ENCODE data around the gene BTBD10.

DNA sequence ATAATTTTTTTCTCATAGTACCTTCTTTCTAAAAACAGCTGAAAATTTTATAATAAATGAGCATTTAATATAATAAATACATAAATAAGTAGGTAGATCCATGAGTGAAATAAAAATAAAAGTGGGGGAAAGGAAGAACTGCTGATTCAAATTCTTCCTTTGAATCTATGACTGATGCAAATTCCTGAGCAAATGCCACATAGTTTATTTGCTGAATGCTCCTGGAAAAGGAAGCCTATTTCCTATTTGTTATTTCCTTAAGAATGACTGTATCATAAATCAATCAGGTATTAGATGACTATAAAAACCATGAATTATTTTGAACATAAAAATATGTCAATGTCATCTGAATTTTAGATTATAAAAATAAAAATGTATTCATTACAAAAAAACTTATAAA is 16.6 kb downstream of the BTBD10 start:
- TF ChIP-seq CTCF (IDR thresholded peaks at IDR 0.05), result no peak
- no peak for TF ChIP-seq POLR2AphosphoS5 (IDR thresholded peaks at IDR 0.05)

Measured in gastroesophageal sphincter (tissue), 3 donors.